HuH-7 (cell line): Measurements from ENCODE around the gene SF3A1.
A peak's percentile ranks its signal among the peaks of the same experiment; 100 is the strongest.
"Not testable (repeated sequence)": the region's sequence is repeated elsewhere in the genome, so short reads cannot be mapped to it uniquely, and the experiment has no call there.

Experiments used
- DNase-seq: peaks from one replicate; pipeline ENCODE4 v3.0.0; 2011; ENCODE audit warnings: low spot score

SF3A1 gene

GRCh38 chr22:30347255-30347892 lies 9.3 kb downstream of the SF3A1 start:
- no peak for DNase-seq

- no peak for DNase-seq
Observed at GRCh38 chr22:30344447-30345200, 12.1 kb downstream of the SF3A1 start.

GRCh38 chr22:30340911-30341685 lies 15.6 kb downstream of the SF3A1 start:
- DNase-seq: no peak

DNA sequence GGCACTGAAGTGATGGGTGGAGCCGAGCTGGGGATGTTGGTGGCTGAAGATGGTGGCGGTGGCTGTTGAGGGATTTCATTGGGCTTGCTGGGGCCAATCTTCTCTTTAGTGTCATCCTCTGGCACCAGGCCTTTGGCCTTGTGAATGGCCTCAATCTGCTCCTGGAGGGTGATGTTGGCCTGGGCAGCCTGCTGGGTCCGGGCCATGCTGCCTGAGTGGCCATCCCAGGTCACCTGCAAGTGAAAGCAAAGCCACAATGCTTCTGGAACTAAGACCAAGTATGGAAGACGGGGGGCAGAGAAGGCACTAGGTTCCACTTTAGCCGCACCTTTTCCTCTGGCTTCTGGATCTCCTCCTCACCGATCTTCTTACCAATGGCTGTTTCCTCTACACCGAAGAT lies 17.9 kb downstream of the SF3A1 start:
- no peak for DNase-seq

DNA sequence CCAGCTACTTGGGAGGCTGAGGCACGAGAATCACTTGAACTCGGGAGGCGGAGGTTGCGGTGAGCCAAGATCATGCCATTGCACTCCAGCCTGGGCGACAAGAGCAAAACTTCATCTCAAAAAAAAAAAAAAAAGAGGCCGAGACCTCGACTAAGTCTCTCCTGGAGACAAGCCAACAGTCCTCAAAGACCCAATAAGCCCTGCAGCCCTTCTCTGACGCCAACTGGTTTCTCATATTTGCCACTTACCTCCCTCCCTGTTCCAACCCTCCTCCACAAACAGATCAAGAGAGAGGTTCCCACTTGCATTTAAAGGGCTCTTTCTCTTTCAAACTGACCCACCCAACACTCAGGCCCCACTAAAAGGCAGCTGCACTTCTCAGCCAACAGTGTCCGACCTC lies 18.4 kb downstream of the SF3A1 start:
- not testable (repeated sequence) for DNase-seq

DNA sequence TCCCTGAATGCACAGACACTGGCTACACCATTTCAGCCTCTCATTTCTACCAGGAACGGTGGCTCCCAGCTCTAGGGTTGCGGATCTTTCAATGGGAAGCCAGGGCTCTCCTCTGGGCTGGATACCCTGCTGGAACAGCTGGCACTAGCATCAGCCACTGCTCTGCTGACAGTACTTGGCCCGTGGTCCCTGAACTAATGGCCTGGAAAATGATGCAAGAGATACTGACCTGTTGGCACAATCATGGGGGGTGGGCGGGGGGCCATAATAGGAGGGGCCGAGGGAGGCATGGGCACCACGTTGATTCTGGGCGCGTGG lies 19.3 kb downstream of the SF3A1 start:
- DNase-seq: no peak

DNA sequence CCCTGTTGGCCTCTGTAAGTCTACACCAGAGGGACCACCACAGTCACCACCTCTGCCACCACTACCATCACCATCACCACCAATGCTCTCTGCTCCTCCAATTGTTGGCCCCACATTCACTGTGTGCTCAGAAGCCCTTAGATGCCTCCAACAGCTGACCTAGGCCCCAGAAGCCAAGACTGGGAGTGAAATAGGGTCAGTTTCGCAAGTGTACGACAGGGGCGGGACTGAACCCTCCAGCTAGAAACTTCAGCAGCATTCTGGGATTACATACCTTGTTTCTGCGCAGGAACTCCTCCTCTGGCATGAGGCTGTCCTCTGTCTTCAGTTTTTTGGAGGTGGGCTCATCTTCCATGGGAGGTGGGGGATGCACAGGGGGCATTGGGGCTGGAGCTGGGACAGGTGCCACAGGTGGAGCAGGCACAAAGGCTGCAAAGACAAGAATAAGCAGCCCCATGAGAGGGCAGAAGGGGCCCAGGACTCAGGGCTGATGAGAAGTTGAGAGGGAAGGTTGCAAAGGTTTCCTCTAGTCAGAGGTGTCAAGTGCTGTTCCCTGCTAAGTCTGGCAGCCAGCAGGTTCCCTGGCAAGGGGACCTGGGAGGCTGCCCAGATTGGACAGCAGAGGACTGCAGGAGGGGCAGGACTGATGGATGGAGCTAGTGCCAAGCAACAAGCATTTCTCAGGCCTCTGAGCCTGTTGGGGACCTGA lies 19.8 kb downstream of the SF3A1 start:
- no peak for DNase-seq

DNA sequence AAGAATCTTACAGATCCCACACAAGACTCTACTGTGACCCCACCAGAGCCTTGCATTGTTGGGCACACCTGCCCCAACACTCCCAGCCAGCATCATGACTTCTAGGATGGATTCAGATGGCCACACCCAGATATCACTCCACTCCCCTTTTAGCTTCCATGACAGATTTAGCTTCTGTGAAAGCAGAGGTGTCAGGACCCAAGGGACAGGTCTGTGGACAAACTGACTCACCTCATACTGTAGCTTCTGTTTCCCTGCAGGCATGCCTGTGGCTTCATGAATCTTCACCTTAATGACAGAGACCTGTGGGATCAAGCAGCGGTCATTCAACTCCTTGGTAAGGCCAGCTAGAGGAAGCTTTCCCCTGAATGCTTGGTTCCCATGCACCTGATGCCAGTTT lies 21.5 kb downstream of the SF3A1 start:
- no peak for DNase-seq

DNA sequence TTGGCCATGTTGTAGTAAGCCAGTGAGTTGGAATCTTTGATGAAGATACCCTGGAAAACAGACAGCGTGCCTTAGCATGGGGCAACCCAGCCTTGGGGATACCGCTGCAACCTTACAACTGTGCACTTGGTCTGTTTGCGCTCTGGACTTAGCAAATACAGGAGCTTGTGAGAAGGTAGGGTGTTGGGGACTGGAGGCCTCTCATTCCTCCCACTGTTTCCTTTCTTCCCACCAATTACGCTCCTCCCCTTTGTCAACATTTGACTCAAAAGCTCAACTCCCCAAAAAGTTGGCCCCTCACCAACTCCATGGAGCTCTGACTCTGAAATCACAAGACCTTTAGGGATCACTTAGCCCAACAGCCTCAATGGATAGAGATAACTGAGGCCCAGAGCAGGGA lies 22.0 kb downstream of the SF3A1 start:
- no peak for DNase-seq

GRCh38 chr22:30333707-30334087 lies 23.0 kb downstream of the SF3A1 start:
- DNase-seq: no peak

GRCh38 chr22:30332994-30333706 lies 23.5 kb downstream of the SF3A1 start:
- no peak for DNase-seq

DNA sequence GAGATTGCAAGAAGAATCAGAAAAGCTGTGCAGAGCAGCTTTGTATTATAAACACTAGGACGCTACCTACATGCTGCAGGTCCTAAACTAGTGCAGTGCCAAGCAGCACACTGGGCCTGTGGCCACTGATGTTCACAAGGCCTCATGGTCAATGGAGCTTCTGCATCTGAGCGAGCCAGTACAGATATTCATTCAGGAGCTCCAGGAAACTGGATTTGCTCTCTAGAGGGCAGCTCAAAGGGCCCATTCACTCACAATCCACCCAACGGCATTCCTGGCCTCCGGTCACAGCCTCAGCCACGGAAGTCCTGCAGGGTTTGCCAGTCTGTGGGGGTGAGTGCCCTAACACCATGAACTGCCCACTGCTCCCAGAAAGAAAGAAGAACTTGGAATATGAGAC lies 24.1 kb downstream of the SF3A1 start:
- DNase-seq: no peak

GRCh38 chr22:30328466-30329049 lies 28.1 kb downstream of the SF3A1 start:
- DNase-seq: no peak

GRCh38 chr22:30327864-30328345 lies 28.8 kb downstream of the SF3A1 start:
- peak; percentile 58 for DNase-seq

DNA sequence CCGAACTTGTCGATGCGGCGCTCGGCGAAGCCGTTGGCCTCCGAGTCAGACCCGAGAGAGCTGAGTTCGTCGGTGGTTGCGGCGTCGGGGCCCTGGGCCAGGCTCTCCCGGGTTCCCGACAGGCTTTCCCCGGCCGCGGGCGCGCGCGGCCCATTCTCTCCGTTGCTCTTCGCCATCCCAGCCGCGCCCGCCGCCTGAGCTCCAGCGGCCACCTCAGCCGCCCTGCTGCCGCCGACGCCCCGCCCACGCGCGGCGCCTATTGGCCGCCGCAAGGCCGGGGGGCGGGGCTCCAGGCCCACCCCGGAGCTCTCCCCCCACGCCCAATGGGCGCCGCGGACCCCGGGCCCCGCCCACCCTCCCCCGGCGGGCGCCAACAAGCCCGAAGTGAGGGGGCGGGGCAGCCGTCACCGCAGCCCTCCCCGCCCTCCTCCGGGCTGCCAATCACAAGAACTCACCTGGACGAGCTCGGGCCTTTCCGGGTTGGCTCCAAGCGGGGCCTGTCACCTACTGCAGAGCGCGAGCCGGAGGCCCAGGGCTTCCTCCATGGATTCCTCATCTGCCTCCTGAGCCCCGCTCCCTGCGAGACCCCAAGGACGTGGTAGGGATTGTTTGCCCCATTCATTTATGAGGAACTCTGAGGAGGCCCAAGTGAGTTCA lies 29.9 kb downstream of the SF3A1 start, which contains the start of gene TBC1D10A:
Gene TBC1D10A, minus strand, starts transcription at position 236 of the 657 bp plus-strand sequence. Its CDS starts 60 bp downstream, at position 176.
- DNase-seq: peak; percentile 97

DNA sequence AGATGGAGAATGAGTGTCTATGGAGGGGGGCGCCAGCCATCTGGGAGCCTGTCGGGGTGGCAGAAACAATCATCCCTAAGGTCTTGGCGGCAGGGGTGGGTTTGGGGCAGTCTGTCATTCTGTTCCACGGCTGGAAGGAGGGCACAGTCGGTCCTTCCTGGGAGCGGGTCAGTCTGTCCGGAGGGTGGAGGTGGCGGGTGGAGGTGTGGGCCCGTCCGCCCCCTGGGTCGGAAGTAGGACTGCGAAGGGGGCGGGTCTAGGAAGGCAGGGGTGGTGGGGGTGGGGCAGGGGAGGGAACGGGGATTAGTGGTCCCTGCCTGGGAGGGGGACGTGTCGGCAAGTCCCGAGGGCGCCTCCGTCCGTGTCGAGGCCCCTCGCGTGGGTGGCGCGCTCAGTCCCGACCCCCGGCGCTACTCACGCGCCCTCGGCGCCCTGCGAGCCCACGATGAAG lies 30.4 kb downstream of the SF3A1 start:
- DNase-seq: peak; percentile 59

GRCh38 chr22:30325724-30326254 lies 30.9 kb downstream of the SF3A1 start:
- DNase-seq: no peak

DNA sequence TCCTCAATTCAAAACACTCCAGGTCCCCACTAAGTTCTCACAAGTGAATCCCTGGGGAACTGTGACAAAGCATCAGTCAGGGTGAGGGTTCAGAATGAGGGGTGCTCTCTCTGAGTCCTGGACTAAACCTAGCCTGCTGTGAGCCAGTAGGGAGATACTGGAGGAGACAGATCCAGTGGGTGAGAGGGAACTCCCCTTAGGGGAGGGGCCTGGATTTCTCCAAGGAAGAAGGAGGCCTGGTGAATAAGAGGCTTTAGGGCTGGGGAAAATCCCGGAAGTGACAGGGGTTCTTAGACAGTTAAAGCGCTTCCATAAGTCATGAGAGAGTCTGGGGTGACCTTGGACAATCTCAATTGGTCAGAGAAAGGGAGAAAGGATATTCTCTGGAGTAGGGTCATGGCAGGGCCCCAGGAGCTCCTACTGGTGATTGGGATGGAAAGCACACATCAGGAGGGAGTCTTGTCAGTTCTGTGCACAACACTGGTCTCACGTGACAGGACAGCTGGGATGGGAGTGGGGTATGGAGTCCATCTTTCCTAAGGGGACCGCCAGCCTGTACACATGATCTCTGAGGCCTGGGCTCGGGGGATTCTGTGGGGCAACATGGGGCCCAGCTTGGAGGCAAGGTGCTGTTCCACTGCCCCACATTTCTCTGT lies 31.5 kb downstream of the SF3A1 start:
- DNase-seq: no peak

- DNase-seq: no peak
Observed at GRCh38 chr22:30324014-30324730, 32.5 kb downstream of the SF3A1 start.
